NT2/D1 (cell line): Measurements from ENCODE around the gene KIAA0232.

Experiments
- DNase-seq: peaks from one replicate; pipeline ENCODE4 v3.0.0-alpha.2; 2011; ENCODE audit warnings: low read depth, low spot score
- H3K27me3 ChIP-seq: 2 replicates; pipeline ENCODE4 v1.6.0; 2011; ENCODE audit warnings: mild to moderate bottlenecking; ENCODE audit not compliant: insufficient read length, insufficient read depth
- H3K36me3 ChIP-seq: 2 replicates; pipeline ENCODE4 v1.6.1; 2011; ENCODE audit warnings: mild to moderate bottlenecking, low read length, mixed read lengths; ENCODE audit not compliant: insufficient read depth, insufficient read length
- H3K4me1 ChIP-seq: 2 replicates; pipeline ENCODE4 v1.5.1; 2011; ENCODE audit not compliant: insufficient read depth, insufficient read length
- H3K4me3 ChIP-seq: 2 replicates; pipeline ENCODE4 v1.5.1; 2011; ENCODE audit warnings: low read depth; ENCODE audit not compliant: insufficient read length
- H3K9ac ChIP-seq: 2 replicates; pipeline ENCODE4 v1.6.0; 2011; ENCODE audit warnings: low read depth; ENCODE audit not compliant: insufficient read length
- H3K9me3 ChIP-seq: 2 replicates; pipeline ENCODE4 v1.5.1; 2011; ENCODE audit warnings: mild to moderate bottlenecking, low read length; ENCODE audit not compliant: insufficient read depth
- SUZ12 ChIP-seq: IDR thresholded peaks from 2 replicates; pipeline ENCODE4 v1.6.1; 2011; ENCODE audit not compliant: insufficient read length, insufficient read depth; ENCODE audit errors: extremely low read depth
- YY1 ChIP-seq: IDR thresholded peaks from 2 replicates; pipeline ENCODE4 v1.6.1; 2011; ENCODE audit not compliant: insufficient read length, insufficient read depth
- ZNF274 ChIP-seq: IDR thresholded peaks from 2 replicates; pipeline ENCODE4 v1.6.1; 2011; ENCODE audit warnings: mild to moderate bottlenecking, low read depth, low read length

KIAA0232 gene

DNA sequence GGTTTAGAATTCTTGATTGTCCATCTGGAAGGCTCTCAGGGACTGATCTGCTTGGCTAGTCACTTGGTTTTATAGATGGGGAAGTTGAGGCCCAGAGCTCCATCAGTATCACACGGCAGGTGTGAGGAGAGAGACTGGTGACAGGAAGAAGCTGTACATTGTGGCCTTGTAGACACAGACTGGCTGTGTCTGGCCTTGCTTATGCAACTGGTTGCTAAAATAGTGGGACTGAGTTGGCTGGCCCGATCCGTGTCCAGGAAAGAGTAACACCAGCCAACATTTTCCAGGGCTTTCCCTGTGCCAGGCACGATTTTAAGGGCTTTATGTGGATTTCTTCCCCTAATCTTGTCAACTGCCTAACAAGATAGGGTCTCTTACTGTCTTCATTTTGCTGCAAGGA, 129.9 kb downstream of the KIAA0232 start:
- no peak for DNase-seq
- Histone ChIP-seq H3K4me1 (peaks cover 31% of the 10 kb centered on the region), H3K4me3 (no peak overlapping the region), H3K27me3 (peaks cover 11% of the 10 kb centered on the region), H3K9me3 (no peaks in the 10 kb centered on the region), H3K9ac (no peak overlapping the region), H3K36me3 (no peaks in the 10 kb centered on the region)
- TF ChIP-seq YY1 (no peak), ZNF274 (no peak), SUZ12 (no peak)

GRCh38 chr4:6913350-6913905, 130.9 kb downstream of the KIAA0232 start:
- Histone ChIP-seq H3K36me3 (no peaks in the 10 kb centered on the region), H3K27me3 (peaks cover 11% of the 10 kb centered on the region), H3K9ac (no peak overlapping the region), H3K4me1 (peaks cover 26% of the 10 kb centered on the region), H3K4me3 (no peak overlapping the region), H3K9me3 (no peaks in the 10 kb centered on the region)
- no peak for DNase-seq
- TF ChIP-seq SUZ12 (no peak), YY1 (no peak), ZNF274 (no peak)

- H3K36me3 ChIP-seq = no peaks in the 10 kb centered on the region
- TF ChIP-seq ZNF274 (no peak), SUZ12 (no peak), YY1 (no peak)
- H3K9me3 ChIP-seq = no peaks in the 10 kb centered on the region
- H3K4me1 ChIP-seq = peaks cover 21% of the 10 kb centered on the region
- no peak for DNase-seq
- H3K4me3 ChIP-seq = no peak overlapping the region
- H3K9ac ChIP-seq = no peak overlapping the region
- peaks cover 11% of the 10 kb centered on the region for H3K27me3 ChIP-seq
Measured at GRCh38 chr4:6914448-6914847, 131.9 kb downstream of the KIAA0232 start.

DNA sequence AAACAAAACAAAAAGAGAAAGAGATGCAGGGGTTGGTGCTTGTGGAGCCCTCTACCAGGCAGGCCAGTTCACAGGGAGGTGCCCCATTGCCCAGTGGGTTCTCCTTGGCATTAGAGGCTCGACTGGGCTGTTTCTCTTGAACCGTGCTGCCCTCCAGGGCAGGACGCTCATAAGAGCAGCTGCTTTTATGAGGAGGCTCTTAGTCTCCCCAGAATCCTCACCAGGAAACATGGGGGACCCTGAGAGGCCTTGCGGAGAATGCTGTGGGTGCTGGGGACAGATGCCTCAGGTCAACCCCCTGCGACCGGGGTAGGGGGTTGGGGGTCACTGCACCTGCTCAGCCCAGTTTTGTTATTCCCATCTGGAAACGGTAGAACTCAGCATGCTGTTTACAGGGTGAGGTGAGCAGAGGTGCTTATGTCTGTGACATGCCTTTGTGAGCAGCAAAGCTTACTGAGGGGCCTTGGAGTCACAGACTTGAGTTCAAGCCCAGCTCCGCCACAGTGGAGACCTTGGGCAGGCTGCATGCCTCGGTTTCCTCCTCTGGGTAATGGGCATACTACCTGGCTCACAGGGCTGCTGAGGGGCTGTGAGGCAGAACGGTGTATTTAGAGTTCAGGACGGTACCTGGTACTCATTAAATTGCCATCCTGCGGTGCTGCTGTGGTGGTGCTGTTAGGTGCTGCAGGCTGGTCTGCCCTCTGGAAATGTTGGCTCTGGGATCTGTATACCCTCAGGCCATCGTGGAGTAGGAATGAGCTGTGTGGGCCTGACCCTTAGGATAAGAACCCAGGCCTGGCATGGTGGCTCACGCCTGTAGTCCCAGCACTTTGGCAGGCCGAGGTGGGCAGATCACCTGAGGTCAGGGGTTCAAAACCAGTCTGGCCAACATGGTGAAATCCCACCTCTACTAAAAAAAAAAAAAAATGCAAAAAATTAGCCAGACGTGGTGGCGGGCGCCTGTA, 132.8 kb downstream of the KIAA0232 start:
- H3K4me3 ChIP-seq = no peak overlapping the region
- H3K36me3 ChIP-seq = no peaks in the 10 kb centered on the region
- TF ChIP-seq YY1 (no peak), ZNF274 (no peak), SUZ12 (no peak)
- peaks cover 21% of the 10 kb centered on the region for H3K4me1 ChIP-seq
- DNase-seq = no peak
- peaks cover 7% of the 10 kb centered on the region for H3K27me3 ChIP-seq
- H3K9ac ChIP-seq = no peak overlapping the region
- no peaks in the 10 kb centered on the region for H3K9me3 ChIP-seq

GRCh38 chr4:6916069-6916586, 133.6 kb downstream of the KIAA0232 start:
- Histone ChIP-seq H3K4me3 (no peak overlapping the region), H3K4me1 (peaks cover 18% of the 10 kb centered on the region), H3K9ac (no peak overlapping the region), H3K27me3 (no peaks in the 10 kb centered on the region), H3K36me3 (no peaks in the 10 kb centered on the region), H3K9me3 (no peaks in the 10 kb centered on the region)
- TF ChIP-seq SUZ12 = no peak
- no peak for TF ChIP-seq YY1
- TF ChIP-seq ZNF274 = no peak
- no peak for DNase-seq

- H3K27me3 ChIP-seq = no peaks in the 10 kb centered on the region
- no peaks in the 10 kb centered on the region for H3K9me3 ChIP-seq
- H3K36me3 ChIP-seq = no peaks in the 10 kb centered on the region
- DNase-seq = no peak
- no peak overlapping the region for H3K9ac ChIP-seq
- peaks cover 13% of the 10 kb centered on the region for H3K4me1 ChIP-seq
- no peak for TF ChIP-seq SUZ12
- H3K4me3 ChIP-seq = no peak overlapping the region
Measured at GRCh38 chr4:6916587-6917460, 134.3 kb downstream of the KIAA0232 start.
